ENCODE measurements around the gene RNF26. TPM values are rescaled to one million over a fixed set of nuclear protein-coding genes. Genes with fewer than 3 reads are reported as not detected.

RNF26 gene
- total RNA-seq, 1 donor from 2014 or later = 23.2 TPM

DNA sequence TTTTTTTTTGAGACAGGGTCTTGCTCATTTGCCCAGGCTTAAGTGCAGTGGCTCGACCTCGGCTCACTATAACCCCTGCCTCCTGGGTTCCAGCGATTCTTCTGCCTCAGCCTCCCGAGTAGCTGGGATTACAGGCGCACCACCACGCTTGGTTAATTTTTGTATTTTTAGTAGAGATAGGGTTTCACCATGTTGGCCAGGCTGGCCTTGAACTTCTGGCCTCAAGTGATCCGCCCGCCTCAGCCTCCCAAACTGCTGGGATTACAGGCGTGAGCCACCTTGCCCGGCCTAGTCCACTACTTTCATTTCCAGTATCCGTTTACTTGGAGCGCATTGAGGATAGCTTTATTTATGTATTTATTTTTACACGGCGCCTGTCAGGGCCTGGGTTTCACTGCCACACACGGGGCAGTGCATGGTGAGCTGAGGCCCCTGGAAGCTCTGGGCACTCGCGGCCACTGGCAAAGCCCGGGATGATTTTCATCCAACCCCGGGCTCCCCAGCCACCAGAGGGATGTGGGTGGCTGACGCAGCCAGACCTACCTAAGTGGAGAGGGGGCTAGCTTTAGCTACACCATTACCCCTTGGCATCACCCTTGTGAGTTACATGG is 11.3 kb upstream of the RNF26 start:
- H3K4me1 ChIP-seq = peaks cover 18% of the 10 kb centered on the region
- no peak for TF ChIP-seq CTCF (IDR thresholded peaks at IDR 0.05)
- H3K27ac ChIP-seq = no peak overlapping the region
- H3K36me3 ChIP-seq = no peaks in the 10 kb centered on the region
- H3K4me3 ChIP-seq = no peak overlapping the region
- H3K27me3 ChIP-seq = peaks cover 9% of the 10 kb centered on the region
- intact Hi-C loops (cut with DNase I) = no loop called here
- no peaks in the 10 kb centered on the region for H3K9me3 ChIP-seq
- DNase-seq = no peak
- no peak for ATAC-seq

GRCh38 chr11:119323532-119324033 is 10.7 kb upstream of the RNF26 start:
- Histone ChIP-seq H3K4me1 (peaks cover 18% of the 10 kb centered on the region), H3K27me3 (peaks cover 9% of the 10 kb centered on the region), H3K4me3 (no peak overlapping the region), H3K36me3 (no peaks in the 10 kb centered on the region), H3K27ac (no peak overlapping the region), H3K9me3 (no peaks in the 10 kb centered on the region)
- peak; percentile 47 for ATAC-seq
- peak; percentile 81 for TF ChIP-seq CTCF (IDR thresholded peaks at IDR 0.05)
- intact Hi-C loops (cut with DNase I) = no loop called here
- DNase-seq = no peak

DNA sequence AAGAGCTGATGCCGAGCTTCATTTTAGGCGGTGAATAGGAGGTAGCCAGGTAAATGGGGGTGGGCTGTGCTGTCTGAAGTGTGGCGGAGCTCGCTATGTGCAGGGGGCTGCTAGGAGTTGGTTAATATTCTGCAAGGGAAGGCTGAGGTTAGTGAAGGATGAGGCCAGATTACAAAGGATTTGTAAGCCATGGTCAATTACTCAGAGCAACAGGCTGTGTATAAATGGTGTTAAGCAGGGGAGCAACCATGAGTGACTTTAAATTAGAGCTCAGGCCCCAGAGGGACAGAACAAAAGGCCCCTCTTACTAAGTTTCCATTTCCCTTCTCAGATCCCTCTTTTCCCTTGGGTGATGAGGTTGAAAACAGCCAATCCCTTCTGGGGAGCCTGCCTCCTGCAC is 10.1 kb upstream of the RNF26 start:
- TF ChIP-seq CTCF (IDR thresholded peaks at IDR 0.05) = no peak
- H3K9me3 ChIP-seq = no peaks in the 10 kb centered on the region
- H3K27me3 ChIP-seq = peaks cover 9% of the 10 kb centered on the region
- intact Hi-C loops (cut with DNase I) = no loop called here
- H3K36me3 ChIP-seq = no peaks in the 10 kb centered on the region
- H3K27ac ChIP-seq = no peak overlapping the region
- H3K4me1 ChIP-seq = peaks cover 15% of the 10 kb centered on the region
- H3K4me3 ChIP-seq = no peak overlapping the region
- ATAC-seq (no peak), DNase-seq (no peak)

GRCh38 chr11:119329320-119329719 is 5.0 kb upstream of the RNF26 start:
- ATAC-seq (no peak), DNase-seq (no peak)
- H3K9me3 ChIP-seq = no peaks in the 10 kb centered on the region
- H3K4me1 ChIP-seq = no peaks in the 10 kb centered on the region
- H3K4me3 ChIP-seq = no peak overlapping the region
- no peak for TF ChIP-seq CTCF (IDR thresholded peaks at IDR 0.05)
- intact Hi-C loops (cut with DNase I) = no loop called here
- H3K36me3 ChIP-seq = no peaks in the 10 kb centered on the region
- no peak overlapping the region for H3K27ac ChIP-seq
- H3K27me3 ChIP-seq = peaks cover 3% of the 10 kb centered on the region

- Histone ChIP-seq H3K27ac (no peak overlapping the region), H3K4me1 (peaks cover 6% of the 10 kb centered on the region), H3K27me3 (peaks cover 3% of the 10 kb centered on the region), H3K9me3 (no peaks in the 10 kb centered on the region), H3K36me3 (no peaks in the 10 kb centered on the region), H3K4me3 (no peak overlapping the region)
- intact Hi-C loops (cut with DNase I) = no loop called here
- no peak for TF ChIP-seq CTCF (IDR thresholded peaks at IDR 0.05)
- ATAC-seq = no peak
- no peak for DNase-seq
These were observed 4.1 kb upstream of the RNF26 start for GRCh38 chr11:119330237-119330636.
